ENCODE measurements around the gene FASLG.

FASLG gene

DNA sequence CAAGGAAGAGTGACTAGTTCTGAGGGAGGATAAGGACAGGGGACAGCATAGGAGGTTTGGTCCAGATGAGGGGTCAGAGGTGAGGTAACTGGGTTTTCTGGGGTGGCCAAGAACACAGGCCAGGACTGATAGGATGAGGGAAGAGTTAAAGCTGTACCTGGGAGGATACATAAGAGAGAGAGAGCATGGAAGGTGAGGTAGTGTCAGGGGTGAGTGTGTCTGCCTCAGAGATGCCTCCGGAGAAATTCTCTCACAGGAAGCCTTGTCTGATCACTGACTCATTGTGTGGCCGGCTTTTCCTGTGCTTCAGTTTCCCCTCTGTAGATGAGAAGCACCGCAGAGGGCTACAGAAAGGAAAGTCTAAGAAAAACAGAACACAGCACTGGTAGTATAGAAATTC lies 40.2 kb downstream of the FASLG start:
- no peaks in the 10 kb centered on the region for H3K27me3 ChIP-seq (ENCODE audit: control insufficient read depth, insufficient read depth, low read length, poor library complexity, severe bottlenecking)
- 87 to 94% methylated on average over 3 of the region's 3 CpGs for WGBS, 2 experiments
- H3K27ac ChIP-seq (ENCODE audit: insufficient read depth, low read depth, low read length, poor library complexity, severe bottlenecking) = no peak overlapping the region
- no peaks in the 10 kb centered on the region for H3K4me1 ChIP-seq (ENCODE audit: control insufficient read depth, insufficient read depth, low read length)
- H3K9me3 ChIP-seq (ENCODE audit: control insufficient read depth, low read length) = no peaks in the 10 kb centered on the region
- no peak overlapping the region for H3K4me3 ChIP-seq (ENCODE audit: insufficient read depth, low read depth, low read length)
- no peaks in the 10 kb centered on the region for H3K36me3 ChIP-seq (ENCODE audit: control insufficient read depth, insufficient read depth, low read length)

GRCh38 chr1:172699695-172700227 lies 40.9 kb downstream of the FASLG start:
- H3K4me3 ChIP-seq (ENCODE audit: insufficient read depth, low read depth, low read length) = no peak overlapping the region
- no peaks in the 10 kb centered on the region for H3K4me1 ChIP-seq (ENCODE audit: control insufficient read depth, insufficient read depth, low read length)
- H3K36me3 ChIP-seq (ENCODE audit: control insufficient read depth, insufficient read depth, low read length) = no peaks in the 10 kb centered on the region
- H3K27ac ChIP-seq (ENCODE audit: insufficient read depth, low read depth, low read length, poor library complexity, severe bottlenecking) = no peak overlapping the region
- H3K27me3 ChIP-seq (ENCODE audit: control insufficient read depth, insufficient read depth, low read length, poor library complexity, severe bottlenecking) = no peaks in the 10 kb centered on the region
- H3K9me3 ChIP-seq (ENCODE audit: control insufficient read depth, low read length) = no peaks in the 10 kb centered on the region
- 82% methylated on average over 4 of the region's 4 CpGs for WGBS, 2 experiments

- Histone ChIP-seq H3K4me3 (ENCODE audit: insufficient read depth, low read depth, low read length) (no peak overlapping the region), H3K9me3 (ENCODE audit: control insufficient read depth, low read length) (no peaks in the 10 kb centered on the region), H3K27ac (ENCODE audit: insufficient read depth, low read depth, low read length, poor library complexity, severe bottlenecking) (no peak overlapping the region), H3K36me3 (ENCODE audit: control insufficient read depth, insufficient read depth, low read length) (no peaks in the 10 kb centered on the region), H3K27me3 (ENCODE audit: control insufficient read depth, insufficient read depth, low read length, poor library complexity, severe bottlenecking) (no peaks in the 10 kb centered on the region), H3K4me1 (ENCODE audit: control insufficient read depth, insufficient read depth, low read length) (no peaks in the 10 kb centered on the region)
- 83 to 94% methylated on average over 2 to 3 of the region's 3 CpGs for WGBS, 2 experiments
These were observed 41.7 kb downstream of the FASLG start for GRCh38 chr1:172700556-172700955.

DNA sequence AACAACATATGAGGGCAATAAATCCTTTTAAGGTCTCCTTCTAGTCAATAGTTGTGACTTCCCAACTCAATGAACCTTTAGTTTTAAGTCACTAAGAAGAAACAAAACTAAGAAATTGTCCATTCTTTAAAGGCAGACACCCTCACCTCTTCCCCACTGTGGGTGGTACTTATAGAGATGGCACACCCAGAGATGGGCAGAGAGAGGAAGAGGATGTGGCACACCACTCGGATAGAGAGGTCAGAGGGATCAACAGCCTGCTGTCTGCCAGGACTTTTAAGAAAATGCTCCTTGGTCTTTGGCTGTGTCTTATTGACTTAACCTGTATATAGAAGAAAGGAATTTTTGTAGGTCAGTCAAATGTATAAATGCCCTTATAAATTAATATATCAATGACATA lies 45.1 kb downstream of the FASLG start:
- Histone ChIP-seq H3K36me3 (ENCODE audit: control insufficient read depth, insufficient read depth, low read length) (no peaks in the 10 kb centered on the region), H3K27me3 (ENCODE audit: control insufficient read depth, insufficient read depth, low read length, poor library complexity, severe bottlenecking) (no peaks in the 10 kb centered on the region), H3K4me3 (ENCODE audit: insufficient read depth, low read depth, low read length) (no peak overlapping the region), H3K27ac (ENCODE audit: insufficient read depth, low read depth, low read length, poor library complexity, severe bottlenecking) (no peak overlapping the region), H3K4me1 (ENCODE audit: control insufficient read depth, insufficient read depth, low read length) (peaks cover 2% of the 10 kb centered on the region), H3K9me3 (ENCODE audit: control insufficient read depth, low read length) (no peaks in the 10 kb centered on the region)
- 68 to 77% methylated on average over 1 of the region's 1 CpG for WGBS, 2 experiments

- Histone ChIP-seq H3K36me3 (ENCODE audit: control insufficient read depth, insufficient read depth, low read length) (no peaks in the 10 kb centered on the region), H3K4me3 (ENCODE audit: insufficient read depth, low read depth, low read length) (no peak overlapping the region), H3K4me1 (ENCODE audit: control insufficient read depth, insufficient read depth, low read length) (peaks cover 2% of the 10 kb centered on the region), H3K9me3 (ENCODE audit: control insufficient read depth, low read length) (no peaks in the 10 kb centered on the region), H3K27ac (ENCODE audit: insufficient read depth, low read depth, low read length, poor library complexity, severe bottlenecking) (no peak overlapping the region), H3K27me3 (ENCODE audit: control insufficient read depth, insufficient read depth, low read length, poor library complexity, severe bottlenecking) (no peaks in the 10 kb centered on the region)
- WGBS, 2 experiments = 96 to 100% methylated on average over 2 of the region's 2 CpGs
These were observed 45.7 kb downstream of the FASLG start for GRCh38 chr1:172704420-172705210.

DNA sequence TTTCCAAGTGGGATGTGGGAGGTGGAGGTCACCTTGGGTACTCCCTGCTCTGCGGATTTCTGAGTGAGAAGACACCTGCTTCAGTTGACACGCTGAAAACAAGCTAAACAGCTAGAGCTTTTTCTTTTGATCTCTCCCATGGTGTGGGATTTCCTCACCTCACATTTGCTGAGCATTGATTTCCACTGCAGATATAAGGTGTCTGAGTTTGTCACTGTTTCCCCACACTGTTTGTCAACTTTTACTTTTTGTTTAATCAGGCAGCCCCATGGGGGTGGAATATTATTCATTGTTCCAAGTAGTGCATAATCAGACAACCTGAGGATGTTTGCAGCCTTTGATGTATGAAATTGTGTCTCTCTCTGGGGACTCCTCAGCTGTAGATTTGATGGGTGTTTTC lies 49.5 kb downstream of the FASLG start:
- Histone ChIP-seq H3K27me3 (ENCODE audit: control insufficient read depth, insufficient read depth, low read length, poor library complexity, severe bottlenecking) (no peaks in the 10 kb centered on the region), H3K27ac (ENCODE audit: insufficient read depth, low read depth, low read length, poor library complexity, severe bottlenecking) (no peak overlapping the region), H3K36me3 (ENCODE audit: control insufficient read depth, insufficient read depth, low read length) (no peaks in the 10 kb centered on the region), H3K4me1 (ENCODE audit: control insufficient read depth, insufficient read depth, low read length) (peaks cover 2% of the 10 kb centered on the region), H3K9me3 (ENCODE audit: control insufficient read depth, low read length) (no peaks in the 10 kb centered on the region), H3K4me3 (ENCODE audit: insufficient read depth, low read depth, low read length) (no peak overlapping the region)
- 74 to 85% methylated on average over 2 of the region's 2 CpGs for WGBS, 2 experiments

DNA sequence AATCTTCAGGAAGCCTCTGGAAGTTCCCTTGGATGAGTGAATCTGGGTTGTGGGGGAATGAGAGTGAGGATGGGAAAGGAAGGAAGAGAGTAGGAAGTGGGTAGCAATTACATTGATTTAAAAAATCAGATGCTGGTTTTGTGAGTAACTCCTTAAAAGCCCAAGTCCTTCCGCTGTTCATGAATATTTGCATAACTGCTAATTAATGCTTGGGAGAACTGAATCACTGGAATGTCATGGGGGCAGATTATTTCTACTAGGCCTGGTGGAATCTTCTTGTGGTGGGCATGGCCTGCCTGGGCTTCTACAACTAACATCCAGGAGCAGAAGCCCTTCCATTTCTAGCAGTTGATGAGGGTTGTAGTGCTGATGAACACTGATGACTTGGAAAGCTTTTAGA lies 52.7 kb downstream of the FASLG start:
- no peak overlapping the region for H3K4me3 ChIP-seq (ENCODE audit: insufficient read depth, low read depth, low read length)
- H3K4me1 ChIP-seq (ENCODE audit: control insufficient read depth, insufficient read depth, low read length) = peaks cover 10% of the 10 kb centered on the region
- WGBS, 2 experiments = 95 to 96% methylated on average over 1 of the region's 1 CpG

DNA sequence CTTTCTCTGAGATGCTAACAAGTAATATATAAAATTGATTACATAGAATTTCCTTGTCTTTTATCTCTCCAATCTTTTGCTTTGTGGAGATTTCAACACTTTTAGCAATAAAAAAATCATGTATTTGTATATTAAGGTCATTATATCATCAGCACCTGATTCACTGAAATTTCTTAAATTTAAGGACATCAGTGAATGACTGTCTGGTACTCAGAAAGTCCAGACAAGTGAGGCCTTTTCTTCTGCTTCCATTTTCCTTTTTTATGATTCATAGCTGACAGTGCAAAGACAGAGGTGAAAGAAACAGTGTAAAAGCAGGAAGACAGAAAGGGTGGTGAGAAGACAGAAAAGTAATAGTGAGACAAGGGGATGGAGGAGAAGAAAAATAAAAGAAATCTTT lies 54.6 kb downstream of the FASLG start:
- Histone ChIP-seq H3K27ac (ENCODE audit: insufficient read depth, low read depth, low read length, poor library complexity, severe bottlenecking) (no peak overlapping the region), H3K4me1 (ENCODE audit: control insufficient read depth, insufficient read depth, low read length) (peaks cover 8% of the 10 kb centered on the region), H3K4me3 (ENCODE audit: insufficient read depth, low read depth, low read length) (no peak overlapping the region), H3K9me3 (ENCODE audit: control insufficient read depth, low read length) (no peaks in the 10 kb centered on the region), H3K27me3 (ENCODE audit: control insufficient read depth, insufficient read depth, low read length, poor library complexity, severe bottlenecking) (no peaks in the 10 kb centered on the region), H3K36me3 (ENCODE audit: control insufficient read depth, insufficient read depth, low read length) (no peaks in the 10 kb centered on the region)

More for the DNA sequence above, 52.7 kb downstream of the FASLG start:
- H3K9me3 ChIP-seq (ENCODE audit: control insufficient read depth, low read length) = no peaks in the 10 kb centered on the region
- no peak overlapping the region for H3K27ac ChIP-seq (ENCODE audit: insufficient read depth, low read depth, low read length, poor library complexity, severe bottlenecking)
- H3K36me3 ChIP-seq (ENCODE audit: control insufficient read depth, insufficient read depth, low read length) = no peaks in the 10 kb centered on the region
- no peaks in the 10 kb centered on the region for H3K27me3 ChIP-seq (ENCODE audit: control insufficient read depth, insufficient read depth, low read length, poor library complexity, severe bottlenecking)

Data from ectodermal cell (in vitro differentiated cells).